GM19324 (cell line): ENCODE data around the gene ADAM17.

Source experiments
- ATAC-seq: cut with Tn5 transposase; IDR thresholded peaks from one replicate; pipeline ENCODE4 v1.9.1; 2021; ENCODE audit warnings: mild to moderate bottlenecking, moderate library complexity; ENCODE audit not compliant: unreplicated experiment, low FRiP score

ADAM17 gene

DNA sequence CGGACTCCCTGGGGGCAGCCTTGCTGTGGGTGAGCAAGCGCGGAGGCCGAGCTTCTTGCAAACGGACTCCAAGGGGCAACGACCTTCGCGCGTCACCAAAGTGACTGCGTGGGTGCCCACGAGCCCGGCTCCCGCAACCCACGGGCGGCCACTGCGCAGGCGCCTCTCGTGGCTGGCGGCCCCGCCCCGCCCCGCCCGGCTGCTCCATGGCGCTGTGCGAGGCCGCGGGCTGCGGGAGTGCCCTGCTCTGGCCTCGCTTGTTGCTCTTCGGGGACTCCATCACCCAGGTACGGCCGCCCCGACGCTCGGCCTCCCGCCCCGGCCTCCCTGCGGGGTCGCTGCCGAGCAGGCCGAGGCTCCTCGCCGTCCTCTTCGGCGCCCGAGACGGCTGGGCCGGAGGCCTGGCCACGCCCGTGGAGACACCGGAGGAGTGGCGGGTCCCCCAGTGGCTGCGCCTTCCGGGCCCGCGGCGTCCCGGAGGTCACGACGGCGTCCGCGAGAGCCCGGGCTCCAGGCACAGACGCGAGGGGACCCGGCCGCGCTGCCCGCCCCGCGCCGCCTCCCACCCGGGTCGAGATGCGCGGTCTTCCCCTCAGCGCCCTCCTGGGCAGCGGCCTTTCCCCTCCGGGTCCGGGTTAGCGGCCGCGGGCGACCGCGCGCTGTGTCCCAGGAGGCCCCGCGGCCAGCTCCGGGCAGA is 81.1 kb downstream of the ADAM17 start, which contains the start of gene IAH1:
Gene IAH1 (plus strand): TSS at position 191 of the 697 bp plus-strand sequence. CDS start 16 bp downstream, at position 207.
- ATAC-seq, result peak; percentile 82

DNA sequence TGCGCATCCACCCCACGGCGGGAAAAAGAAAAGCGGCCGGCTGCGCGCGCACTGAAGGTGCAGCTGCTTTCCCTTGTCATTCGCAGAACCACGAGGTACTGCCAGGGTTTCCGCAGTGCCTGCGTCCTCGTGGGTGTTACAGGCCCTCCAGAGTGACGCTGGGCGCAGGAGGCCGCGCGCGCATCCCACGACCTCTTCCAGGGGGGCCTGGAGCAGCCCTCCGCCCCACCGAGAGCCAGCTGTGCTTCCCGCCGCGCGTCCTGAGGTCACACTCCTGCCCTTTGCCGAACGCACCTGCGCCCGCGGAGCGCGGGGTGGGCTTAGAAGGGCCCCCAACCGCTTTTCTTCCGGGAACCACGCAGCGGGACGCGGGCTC is 81.7 kb downstream of the ADAM17 start:
- ATAC-seq, result peak; percentile 5

DNA sequence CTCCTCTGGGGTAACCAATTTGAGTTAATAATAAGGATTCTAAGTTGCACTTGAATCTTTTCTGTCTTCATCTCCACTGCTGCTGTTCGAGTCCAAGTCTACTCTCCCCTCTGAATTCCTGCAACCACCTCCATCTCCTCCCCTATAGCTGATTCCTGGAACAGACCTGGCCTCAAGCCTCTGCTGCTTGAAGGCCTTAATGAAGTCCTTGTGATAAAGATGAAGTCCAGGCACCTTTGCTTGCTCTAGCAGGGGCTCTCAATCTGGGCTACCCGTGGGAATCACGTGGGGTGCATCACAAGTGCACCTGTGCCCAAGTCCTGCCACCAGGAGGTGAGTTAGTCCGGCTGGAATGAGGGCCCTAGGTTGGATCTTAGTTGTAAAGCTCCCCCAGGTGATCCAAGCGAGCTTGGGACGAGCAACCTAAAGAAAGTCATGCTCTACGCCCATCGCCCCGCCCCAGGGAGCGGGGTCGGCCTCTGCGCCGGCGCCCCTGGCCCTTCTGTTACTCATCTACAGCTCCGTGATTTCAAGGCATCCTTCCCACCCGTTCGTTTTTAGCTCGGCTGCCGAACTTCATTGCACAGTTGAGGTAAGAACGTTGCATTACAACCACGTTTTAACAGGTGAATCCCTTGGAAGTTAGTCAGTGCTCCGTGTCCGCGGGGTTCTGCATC is 82.2 kb downstream of the ADAM17 start:
- ATAC-seq, result no peak

DNA sequence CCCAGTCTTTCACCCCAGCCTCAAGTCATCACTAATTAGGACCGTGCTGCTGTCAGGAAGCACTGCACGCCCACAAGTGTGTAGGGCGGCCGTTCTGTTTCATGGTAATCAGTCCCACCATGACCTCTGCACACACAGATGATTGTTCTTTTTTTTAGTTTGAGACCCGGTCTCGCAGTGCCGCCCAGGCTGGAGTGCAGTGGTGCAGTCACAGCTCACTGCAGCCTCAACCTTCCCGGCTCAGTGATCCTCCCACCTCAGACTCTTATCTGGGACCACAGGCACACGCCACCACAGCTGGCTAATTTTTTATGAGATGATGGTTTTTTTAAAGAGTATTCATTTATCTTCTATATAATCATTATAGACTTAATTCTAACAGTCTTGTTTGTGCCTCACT is 83.1 kb downstream of the ADAM17 start:
- ATAC-seq, result no peak

DNA sequence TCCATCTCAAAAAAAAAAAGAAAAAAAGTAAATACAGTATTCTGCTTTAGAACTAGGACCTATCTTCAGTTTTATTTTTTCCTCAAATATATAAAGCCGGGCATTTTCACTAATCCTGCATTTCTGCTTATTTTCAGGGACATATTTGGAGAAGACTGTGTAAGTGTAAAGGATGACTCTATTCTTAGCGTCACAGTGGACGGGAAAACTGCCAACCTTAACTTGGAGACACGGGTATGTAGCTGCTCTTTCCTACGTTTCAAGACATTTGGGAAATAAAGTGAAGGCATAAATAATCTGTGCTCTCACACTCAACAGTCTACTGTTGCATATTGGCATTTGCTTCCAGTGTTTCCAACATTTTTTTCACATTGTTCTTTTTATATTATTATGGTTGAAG is 84.4 kb downstream of the ADAM17 start:
- ATAC-seq, result no peak

DNA sequence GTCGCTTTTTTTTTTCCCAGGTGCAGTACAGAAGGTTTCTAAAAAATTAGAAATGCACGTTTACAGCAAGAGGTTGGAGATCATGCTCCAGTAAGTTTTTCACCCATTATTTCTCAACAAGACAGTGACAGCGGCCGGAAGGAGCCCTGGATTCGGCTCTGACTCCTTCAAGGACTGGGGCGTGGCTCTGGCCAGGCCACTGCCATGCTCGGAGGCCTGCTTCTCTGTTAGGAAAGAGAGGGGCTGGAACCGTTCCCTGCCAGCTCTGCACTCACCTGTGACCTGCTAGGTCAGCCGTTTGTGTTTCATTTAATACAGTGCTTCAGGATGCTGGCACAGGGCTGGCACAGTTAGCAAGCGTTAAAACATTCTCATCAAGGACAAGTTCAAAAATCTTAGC is 87.9 kb downstream of the ADAM17 start:
- ATAC-seq, result no peak

DNA sequence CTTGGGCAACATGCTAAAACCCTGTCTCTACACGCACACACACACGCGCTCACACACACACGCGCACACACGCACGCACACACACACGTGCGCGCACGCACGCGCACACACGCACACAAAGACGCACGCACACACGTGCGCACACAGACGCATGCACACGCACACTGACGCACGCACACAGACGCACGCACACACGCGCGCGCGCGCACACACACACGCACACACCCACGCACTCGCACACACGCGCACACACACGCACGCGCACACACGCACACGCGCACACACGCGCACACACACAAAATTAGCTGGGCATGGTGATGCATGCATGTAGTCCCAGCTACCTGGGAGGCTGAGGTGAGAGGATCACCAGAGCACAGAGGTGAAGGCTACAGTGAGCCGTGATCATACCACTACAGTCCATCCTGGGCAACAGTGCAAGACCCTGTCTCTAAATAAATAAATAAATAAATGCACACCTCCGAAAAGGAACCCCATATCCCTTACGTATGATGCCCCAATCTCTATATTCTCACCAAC is 89.4 kb downstream of the ADAM17 start:
- ATAC-seq, result no peak

DNA sequence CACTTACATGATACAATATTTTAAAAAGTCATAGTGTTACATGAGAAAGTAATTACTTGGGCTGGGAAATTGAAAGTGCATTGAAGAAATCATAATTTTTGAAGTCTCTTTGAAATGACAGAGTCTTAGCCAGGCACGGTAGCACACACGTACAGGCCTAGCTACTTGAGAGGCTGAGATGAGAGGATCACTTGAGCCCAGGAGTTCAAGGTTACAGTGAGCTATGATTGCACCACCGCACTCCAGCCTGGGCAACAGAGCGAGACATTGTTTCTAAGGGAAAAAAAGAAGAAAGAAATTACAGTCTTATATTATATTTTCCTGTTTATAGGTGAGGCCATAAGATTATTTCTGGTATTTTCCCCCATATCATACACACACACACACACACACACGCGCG is 90.5 kb downstream of the ADAM17 start:
- ATAC-seq, result no peak

DNA sequence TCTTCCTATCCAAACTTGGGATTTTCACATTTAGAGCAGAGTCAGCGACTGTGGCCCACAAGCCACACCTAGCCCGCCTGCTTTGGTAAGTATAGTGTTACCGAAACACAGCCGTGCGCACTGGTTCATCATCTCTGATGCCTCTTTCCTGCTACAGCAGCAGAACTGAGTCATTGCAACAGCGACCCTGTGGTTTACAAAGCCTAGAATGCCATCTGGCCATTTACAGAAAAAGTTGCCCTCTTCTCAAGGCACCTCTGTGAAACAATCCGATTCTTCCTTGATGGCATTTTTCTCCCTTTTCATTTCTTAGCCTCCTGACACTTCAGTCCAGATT is 92.0 kb downstream of the ADAM17 start:
- ATAC-seq, result no peak

DNA sequence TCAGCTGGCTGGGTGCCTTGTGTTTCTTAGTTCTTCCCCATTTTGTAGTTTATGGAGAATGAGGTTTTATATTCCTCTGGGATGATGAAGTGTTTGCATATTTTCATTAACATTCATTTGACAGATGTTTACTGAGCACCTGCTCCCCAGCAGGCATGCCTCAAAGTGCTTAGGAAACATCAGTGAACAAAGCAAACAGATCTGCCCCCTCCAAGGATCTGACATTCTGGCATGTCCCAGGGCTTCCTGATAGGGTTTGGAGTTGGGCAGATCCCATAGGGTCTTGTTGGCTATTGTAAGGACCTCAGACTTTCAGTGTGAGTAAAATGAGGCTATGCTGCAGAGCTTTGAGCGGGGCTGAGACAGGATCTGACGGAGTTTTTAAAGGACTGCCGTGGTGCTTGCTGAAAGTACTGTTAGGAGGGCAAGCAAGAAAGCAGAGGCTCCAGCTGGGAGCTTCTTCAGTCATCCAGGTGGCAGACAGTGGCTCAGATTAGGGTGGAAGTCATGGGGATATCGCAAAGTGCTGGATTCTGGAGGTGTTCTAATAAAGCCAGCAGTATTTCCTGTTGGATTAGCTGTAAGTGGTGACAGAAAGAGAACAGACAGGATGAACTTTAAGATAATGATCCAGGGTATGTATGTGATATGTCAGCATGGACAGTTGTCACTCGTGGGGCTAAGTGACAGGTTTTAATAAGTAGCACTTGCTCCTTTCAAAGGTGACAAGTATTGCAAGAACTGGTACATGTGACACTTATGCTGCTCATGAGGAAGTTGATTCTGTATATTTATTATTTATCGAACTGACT is 92.5 kb downstream of the ADAM17 start:
- no peak for ATAC-seq

DNA sequence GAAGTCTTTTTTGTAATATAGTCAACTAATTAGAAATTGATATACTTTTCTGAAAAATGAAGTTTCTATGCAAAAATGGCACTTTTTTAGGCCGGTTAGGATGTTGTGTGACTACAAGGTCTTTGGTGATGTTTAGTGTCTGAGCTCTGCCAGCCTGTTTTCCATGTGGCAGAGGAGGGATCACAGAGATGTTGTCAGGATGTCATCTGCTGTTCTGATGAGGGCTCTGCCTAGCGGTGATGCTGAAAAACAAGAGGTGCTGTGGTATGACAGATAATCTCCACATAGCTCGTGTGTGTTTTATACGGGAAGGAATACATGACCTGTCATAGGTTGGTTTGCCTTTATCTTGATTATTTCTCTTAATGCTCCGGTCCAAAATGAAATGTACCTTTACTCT is 93.3 kb downstream of the ADAM17 start:
- no peak for ATAC-seq

DNA sequence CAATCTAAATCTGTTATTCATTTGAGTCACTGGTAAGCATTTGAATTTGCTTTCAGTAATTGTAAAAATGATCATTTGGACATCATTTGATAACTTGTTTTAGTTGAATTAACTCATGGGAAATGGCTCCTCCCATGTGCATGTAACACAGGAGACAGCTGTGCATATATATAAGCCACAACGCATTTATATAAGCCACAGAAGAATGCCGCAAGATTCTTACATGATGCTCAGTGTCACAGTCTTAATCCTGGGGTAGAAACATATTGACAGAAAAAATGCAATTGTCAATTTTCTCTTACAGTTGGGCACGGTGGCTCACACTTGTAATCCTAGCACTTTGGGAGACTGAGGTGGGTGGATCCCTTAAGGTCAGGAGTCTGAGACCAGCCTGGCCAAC is 94.6 kb downstream of the ADAM17 start:
- no peak for ATAC-seq

DNA sequence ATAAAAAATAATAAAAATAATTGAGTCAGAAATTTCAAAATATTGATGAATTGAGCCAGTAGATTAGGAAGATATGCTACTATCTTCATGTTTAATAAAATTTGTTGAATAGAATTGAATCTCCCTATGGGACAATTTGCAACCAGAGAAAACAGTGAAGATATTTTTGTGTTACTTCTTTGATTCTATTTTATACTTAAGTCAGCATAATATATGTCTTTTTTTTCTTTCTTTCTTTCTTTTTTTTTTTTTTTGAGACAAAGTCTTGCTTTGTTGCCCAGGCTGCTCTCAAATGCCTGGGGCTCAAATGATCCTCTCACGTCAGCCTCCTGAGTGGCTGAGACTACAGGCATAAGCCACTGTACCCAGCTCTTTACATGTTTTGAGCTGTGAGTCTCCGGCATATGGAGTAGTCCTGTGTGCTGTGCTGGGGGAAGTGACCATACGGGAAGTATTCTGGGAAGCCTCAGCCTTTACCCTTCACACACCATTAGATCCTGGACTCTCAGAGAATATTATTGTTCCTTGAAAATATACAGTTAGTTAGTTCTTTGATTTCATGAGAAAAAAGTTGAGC is 95.1 kb downstream of the ADAM17 start:
- no peak for ATAC-seq

DNA sequence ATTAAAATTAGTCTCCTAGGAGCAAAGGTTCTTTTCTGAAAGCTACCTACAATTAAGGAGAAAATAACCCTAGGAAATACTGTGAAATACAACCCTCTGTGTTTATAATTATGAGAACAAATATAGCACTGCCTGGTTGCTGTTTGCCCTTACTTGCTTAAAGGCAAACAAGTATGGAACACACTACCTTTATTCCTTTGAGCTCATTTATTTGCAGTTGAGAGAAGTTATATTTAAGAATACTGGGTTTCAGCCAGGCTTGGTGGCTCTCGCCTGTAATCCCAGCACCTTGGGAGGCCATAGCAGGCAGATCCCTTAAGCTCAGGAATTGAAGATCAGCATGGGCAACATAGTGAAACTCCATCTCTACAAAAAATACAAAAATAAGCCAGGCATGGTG is 104.4 kb downstream of the ADAM17 start:
- ATAC-seq, result no peak

DNA sequence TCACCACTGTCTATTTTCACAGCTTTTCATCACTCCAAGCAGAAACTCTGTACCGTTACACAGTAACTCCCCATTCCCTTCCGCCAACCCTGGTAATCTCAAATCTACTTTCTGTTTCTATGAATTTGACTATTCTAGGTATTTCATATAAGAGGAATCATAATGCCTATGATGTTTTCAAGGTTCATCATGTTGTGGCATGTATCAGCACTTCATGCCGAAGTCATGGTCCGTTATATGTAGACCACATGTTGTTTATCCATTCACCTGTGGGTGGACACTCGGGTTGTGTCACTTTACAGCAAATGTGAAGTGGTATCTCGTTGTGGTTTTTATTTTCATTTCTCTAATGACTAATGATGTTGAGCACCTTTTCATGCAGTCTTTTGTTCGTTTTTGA is 110.5 kb downstream of the ADAM17 start:
- ATAC-seq, result no peak

DNA sequence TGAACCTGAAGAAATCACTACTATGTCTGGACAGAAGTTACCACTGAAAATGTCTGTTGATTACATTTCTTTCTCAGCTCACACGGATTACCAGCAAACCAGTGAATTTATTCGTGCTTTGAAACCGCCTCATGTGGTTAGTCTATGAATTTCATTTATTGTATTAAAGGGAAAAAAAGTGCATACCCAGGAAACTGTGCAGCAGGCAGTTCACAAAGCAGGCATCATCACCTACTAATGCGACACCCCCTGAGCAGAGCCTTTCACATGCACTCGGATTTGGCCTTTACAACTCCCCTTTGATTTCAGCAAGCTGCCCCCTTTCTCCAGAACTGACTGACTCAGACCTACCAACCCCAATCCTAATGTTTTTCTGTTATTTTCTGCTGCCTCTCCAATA is 112.1 kb downstream of the ADAM17 start:
- ATAC-seq, result no peak

DNA sequence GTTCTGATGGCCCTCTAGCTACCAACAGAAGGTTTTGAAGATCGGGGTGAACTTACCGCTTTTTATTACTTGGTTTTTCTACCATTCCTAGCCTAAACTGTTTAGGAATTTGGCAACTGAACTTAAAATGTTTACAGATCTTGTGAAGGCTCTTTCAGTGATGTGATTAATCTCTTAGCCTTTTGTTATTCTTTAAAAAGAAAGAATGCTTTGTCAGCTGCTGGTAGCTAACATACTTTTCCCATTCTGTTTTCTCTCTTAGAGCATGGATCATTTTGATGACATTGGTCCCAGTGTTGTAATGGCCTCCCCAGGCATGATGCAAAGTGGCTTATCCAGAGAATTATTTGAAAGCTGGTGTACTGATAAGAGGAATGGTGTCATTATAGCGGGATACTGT is 114.1 kb downstream of the ADAM17 start:
- no peak for ATAC-seq

DNA sequence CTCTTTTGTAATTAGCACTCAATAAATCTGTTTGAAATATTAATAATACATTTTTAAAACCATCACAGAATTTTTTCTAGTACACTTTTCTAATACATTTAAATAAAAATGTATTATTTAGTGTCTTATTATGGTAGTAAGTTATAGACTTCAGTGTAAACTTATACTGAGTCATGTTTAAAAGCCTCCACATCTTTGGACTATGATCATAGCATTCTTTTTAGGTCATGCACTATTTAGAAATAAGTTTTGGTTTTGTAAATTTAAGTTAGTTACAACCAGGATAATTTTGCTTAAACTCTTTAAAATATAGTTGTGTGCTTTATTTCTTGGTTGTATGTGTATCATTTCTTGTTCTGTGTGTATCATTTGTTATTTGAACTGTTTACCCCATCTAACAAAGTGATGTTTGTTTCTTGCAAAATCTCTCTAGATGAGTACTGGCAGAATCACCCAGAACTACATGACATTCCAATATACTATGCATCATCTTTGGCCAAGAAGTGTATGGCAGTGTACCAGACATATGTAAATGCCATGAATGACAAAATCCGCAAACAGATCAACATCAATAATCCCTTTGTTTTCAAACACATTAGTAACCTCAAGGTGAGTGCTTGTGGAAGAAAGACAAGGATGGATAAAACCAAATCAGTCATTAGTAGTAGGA is 115.4 kb downstream of the ADAM17 start:
- no peak for ATAC-seq

DNA sequence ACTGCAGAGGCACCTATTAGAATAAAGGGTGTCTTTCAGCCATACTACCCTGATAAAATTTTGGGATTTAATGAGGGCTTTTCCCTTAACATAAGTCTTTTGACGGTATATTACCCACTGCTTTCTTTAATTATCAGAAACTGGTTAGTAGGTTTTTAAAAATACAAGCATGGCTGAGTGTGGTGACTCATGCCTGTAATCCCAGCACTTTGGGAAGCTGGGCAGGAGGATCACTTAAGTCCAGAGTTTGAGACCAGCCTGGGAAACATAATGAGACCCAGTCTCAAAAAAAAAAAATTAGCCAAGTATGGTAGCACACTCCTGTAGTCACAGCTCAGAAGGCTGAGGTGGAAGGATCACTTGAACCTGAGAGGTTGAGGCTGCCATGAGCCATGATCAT is 116.1 kb downstream of the ADAM17 start:
- no peak for ATAC-seq
